Measurements from ENCODE around the gene CRYGN. TPM values are rescaled to one million over a fixed set of nuclear protein-coding genes. Genes with fewer than 3 reads are reported as not detected.

Gene CRYGN, protein sequence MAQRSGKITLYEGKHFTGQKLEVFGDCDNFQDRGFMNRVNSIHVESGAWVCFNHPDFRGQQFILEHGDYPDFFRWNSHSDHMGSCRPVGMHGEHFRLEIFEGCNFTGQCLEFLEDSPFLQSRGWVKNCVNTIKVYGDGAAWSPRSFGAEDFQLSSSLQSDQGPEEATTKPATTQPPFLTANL
- not detected for total RNA-seq

DNA sequence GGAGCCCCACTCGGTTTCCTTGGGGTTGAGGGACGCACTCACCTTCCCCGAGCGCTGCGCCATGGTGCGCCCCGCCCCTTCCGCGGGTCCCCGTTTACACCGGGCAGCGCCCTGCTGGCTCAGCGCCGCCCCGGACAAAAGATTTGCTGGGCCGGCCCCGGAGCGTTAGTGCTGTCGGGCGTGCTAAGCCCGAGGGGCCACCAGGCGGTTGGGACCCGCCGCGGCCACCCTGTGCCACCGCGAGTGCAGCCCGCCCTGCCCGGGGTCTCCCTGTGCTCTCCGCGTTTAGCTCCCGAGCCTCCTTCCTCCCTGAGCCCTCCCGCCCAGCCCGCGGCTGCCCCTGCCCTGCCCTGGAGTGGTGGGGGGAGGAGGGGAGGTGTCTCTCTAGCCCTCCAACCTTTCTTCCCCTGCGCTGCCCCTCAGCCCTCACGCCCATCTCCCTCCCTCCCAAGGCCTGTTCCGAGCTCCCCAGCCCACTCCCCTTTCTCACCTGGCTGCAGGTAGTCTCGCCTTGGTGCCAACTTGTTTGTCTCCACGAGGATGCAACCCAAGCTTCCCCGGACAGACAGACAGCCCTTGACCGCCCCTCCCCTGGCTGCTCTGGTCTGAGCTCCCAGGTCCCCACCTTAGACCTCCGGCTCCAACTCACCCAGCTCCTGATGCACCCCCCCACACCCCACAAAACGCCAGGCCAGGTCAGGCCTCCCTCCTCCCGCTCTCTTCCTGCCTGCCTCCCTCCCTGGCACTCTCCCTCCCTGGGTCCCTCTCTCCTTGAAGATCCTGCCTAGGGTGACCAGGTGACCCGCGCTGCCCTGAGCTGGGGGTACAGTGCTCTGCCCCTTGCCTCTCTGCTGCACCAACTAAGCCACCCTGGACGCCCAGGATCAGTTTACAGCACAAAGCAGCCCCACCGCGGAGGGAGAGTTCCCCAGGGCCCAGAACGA is at the start of gene CRYGN:
Gene CRYGN (minus strand): TSS at position 287 of the 944 bp plus-strand sequence. CDS start 224 bp downstream, at position 63.
- Mint-ChIP-seq H3K4me3 (peak within 1 kb of the TSS; percentile 42), H3K4me1 (ENCODE audit: low read depth) (peaks cover 25% of the 10 kb centered on the region), H3K9me3 (no peaks in the 10 kb centered on the region), H3K36me3 (ENCODE audit: low read depth) (no peaks in the 10 kb centered on the region), H3K27me3 (ENCODE audit: low read depth) (no peaks in the 10 kb centered on the region), H3K27ac (no peak within 1 kb of the TSS)
- no peak for DNase-seq
- CTCF ChIA-PET, result interaction anchor here (0.6 to 1.5 kb wide), 4 partner anchors 9 to 88 kb away, joined by 3 to 5 read pairs (median 4); no protein-coding TSS in a partner anchor
- intact Hi-C loops (cut with micrococcal nuclease), result no loop called here

DNA sequence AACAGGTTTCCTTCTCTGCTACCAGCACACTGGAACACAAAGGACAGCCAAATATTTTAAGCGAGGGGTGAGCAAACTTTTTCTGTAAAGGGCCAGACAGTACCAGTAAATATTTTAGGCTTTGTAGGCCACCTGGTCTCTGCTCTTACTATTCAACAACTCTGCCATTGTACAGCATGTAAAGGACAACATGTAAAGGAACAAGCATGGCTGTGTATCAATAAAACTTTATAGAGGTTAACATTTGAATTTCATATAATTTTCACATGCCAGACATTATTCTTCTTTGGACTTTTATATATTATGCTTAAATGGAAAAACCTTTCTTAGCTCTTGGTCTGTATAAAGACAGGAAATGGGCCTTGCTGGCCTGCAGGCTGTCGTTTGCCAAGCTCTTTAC is 49.6 kb upstream of the CRYGN start:
- CTCF ChIA-PET, result no interaction called here
- Mint-ChIP-seq H3K9me3 (no peaks in the 10 kb centered on the region), H3K4me1 (ENCODE audit: low read depth) (peaks cover 29% of the 10 kb centered on the region), H3K27ac (peak overlapping the region; percentile 37), H3K27me3 (ENCODE audit: low read depth) (no peaks in the 10 kb centered on the region), H3K4me3 (no peak overlapping the region), H3K36me3 (ENCODE audit: low read depth) (peaks cover 39% of the 10 kb centered on the region)
- intact Hi-C loops (cut with micrococcal nuclease), result no loop called here
- no peak for DNase-seq

DNA sequence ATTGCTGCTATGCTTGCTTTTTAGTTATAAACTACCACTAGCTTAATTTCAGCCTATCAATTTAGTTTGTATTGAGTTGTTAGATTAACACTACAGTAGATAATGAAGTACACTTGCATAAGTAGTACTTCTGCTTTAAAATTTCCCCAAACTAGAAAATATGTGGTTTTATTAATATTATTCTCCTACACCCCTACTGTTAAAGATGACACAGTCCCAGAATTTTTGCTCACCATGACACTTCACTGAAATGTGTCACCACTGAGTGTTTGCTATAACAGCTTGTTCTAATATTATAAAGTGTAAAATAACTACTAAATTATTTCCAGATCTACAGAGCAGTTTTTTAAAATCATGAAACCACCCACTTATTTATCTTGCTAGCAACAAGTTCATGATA is 48.2 kb upstream of the CRYGN start:
- intact Hi-C loops (cut with micrococcal nuclease), result no loop called here
- H3K36me3 Mint-ChIP-seq (ENCODE audit: low read depth), result peaks cover 44% of the 10 kb centered on the region
- H3K27me3 Mint-ChIP-seq (ENCODE audit: low read depth), result no peaks in the 10 kb centered on the region
- no peak for DNase-seq
- no peaks in the 10 kb centered on the region for H3K9me3 Mint-ChIP-seq
- H3K4me1 Mint-ChIP-seq (ENCODE audit: low read depth), result peaks cover 20% of the 10 kb centered on the region
- no peak overlapping the region for H3K27ac Mint-ChIP-seq
- no peak overlapping the region for H3K4me3 Mint-ChIP-seq
- CTCF ChIA-PET, result no interaction called here

DNA sequence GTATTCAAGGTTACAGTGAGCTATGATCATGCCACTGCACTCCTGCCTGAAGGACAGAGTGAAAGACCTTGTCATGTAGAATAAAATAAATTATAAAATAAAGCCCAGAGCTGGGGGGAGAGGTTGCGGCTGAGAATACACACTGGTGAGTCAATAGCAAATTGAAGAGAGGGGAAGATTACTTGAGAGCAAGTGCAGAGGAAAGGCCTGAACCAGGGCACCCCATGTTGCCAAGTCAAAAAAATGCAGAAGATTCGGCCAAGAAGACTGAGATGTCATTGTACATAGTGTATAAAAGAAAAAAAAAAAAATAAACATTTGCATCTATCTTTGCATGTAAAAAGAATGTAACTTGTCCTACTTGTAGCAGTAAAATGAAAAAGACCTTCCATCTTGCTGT is 47.3 kb upstream of the CRYGN start:
- Mint-ChIP-seq H3K4me3 (no peak overlapping the region), H3K4me1 (ENCODE audit: low read depth) (peaks cover 20% of the 10 kb centered on the region), H3K27me3 (ENCODE audit: low read depth) (no peaks in the 10 kb centered on the region), H3K9me3 (no peaks in the 10 kb centered on the region), H3K27ac (no peak overlapping the region), H3K36me3 (ENCODE audit: low read depth) (peaks cover 48% of the 10 kb centered on the region)
- no peak for DNase-seq
- intact Hi-C loops (cut with micrococcal nuclease), result no loop called here
- CTCF ChIA-PET, result interaction anchor here (0.6 kb wide), 1 partner anchor 9 kb away, joined by 3 read pairs; no protein-coding TSS in a partner anchor

DNA sequence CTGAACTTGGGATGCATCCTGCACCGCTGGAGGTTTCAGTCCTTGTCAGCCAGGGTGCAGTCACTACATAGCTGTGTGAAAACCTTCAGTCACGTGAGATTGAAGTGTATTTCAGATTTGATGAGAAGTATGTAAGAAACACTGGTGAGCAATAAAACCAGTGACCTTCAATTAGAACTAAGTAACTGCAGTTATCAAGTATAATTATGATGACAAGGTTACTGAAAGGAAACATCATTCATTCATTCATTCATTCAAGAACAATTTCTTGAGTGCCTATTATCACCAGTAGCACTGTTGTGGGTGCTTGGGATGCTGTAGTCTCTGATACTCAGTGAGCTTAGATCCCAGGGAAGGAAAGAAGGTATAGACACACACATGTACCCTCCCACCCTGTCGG is 46.1 kb upstream of the CRYGN start:
- CTCF ChIA-PET, result interaction anchor here (0.6 to 1.1 kb wide), 2 partner anchors 171 to 257 kb away, joined by 3 to 4 read pairs; no protein-coding TSS in a partner anchor
- Mint-ChIP-seq H3K4me1 (ENCODE audit: low read depth) (peaks cover 19% of the 10 kb centered on the region), H3K9me3 (no peaks in the 10 kb centered on the region), H3K36me3 (ENCODE audit: low read depth) (peaks cover 48% of the 10 kb centered on the region), H3K27ac (no peak overlapping the region), H3K27me3 (ENCODE audit: low read depth) (no peaks in the 10 kb centered on the region), H3K4me3 (no peak overlapping the region)
- no peak for DNase-seq
- intact Hi-C loops (cut with micrococcal nuclease), result no loop called here

DNA sequence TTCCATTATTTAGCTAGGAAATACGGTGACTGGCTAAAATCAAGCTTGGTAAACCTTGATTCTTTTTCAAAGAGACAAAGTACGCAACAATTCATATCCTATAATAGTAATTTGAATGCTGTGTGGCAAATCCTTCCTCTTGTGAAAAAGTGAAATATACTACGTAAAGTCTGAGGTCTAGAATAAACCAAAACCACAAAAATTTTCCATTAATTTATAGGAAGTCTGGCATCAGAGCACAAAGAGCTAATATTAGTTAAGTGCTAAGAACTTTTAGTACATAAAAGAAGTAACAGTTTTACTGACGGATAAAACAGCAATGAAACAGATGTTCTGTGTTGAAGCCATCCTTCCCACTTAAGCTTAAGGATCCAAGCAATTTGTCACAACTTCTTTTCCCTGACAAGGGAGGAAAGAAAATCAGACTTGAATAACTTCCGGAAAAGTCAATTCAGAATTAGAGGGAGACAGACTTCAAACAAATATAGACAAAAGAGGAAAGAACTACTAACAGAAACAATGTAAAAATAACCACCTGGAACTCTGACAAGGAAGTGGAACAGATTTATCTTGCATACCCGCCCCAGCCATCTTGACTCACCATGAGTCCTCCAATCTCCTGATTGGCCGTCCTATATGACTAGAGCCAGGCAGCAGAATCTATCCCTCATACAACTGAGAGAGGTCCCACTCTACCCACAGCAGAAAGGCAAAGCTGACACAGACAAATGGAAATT is 45.2 kb upstream of the CRYGN start:
- DNase-seq, result peak; percentile 14
- CTCF ChIA-PET, result interaction anchor here (0.6 kb wide), 1 partner anchor 273 kb away, joined by 3 read pairs; no protein-coding TSS in a partner anchor
- H3K27ac Mint-ChIP-seq, result no peak overlapping the region

DNA sequence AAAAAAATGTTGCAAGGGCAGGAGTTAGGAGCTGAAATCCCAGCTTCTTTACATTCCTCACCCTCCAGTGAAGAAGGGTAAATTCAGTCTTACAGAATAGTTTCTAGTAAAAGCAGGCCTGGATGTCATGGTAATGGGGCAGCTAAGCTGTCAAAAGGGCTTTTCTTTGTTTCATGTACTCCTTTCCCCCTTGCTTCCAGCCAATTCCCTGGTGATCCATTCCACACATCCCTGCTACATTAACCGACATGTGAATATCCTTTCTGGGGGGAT is 43.7 kb upstream of the CRYGN start:
- H3K9me3 Mint-ChIP-seq, result no peaks in the 10 kb centered on the region
- CTCF ChIA-PET, result no interaction called here
- H3K4me3 Mint-ChIP-seq, result no peak overlapping the region
- no peaks in the 10 kb centered on the region for H3K27me3 Mint-ChIP-seq (ENCODE audit: low read depth)
- no peak for DNase-seq
- peaks cover 21% of the 10 kb centered on the region for H3K4me1 Mint-ChIP-seq (ENCODE audit: low read depth)
- no peak overlapping the region for H3K27ac Mint-ChIP-seq
- intact Hi-C loops (cut with micrococcal nuclease), result no loop called here
- peaks cover 33% of the 10 kb centered on the region for H3K36me3 Mint-ChIP-seq (ENCODE audit: low read depth)

More for the DNA sequence above, 45.2 kb upstream of the CRYGN start:
- no peaks in the 10 kb centered on the region for H3K27me3 Mint-ChIP-seq (ENCODE audit: low read depth)
- H3K36me3 Mint-ChIP-seq (ENCODE audit: low read depth), result peaks cover 42% of the 10 kb centered on the region
- intact Hi-C loops (cut with micrococcal nuclease), result no loop called here
- peaks cover 19% of the 10 kb centered on the region for H3K4me1 Mint-ChIP-seq (ENCODE audit: low read depth)
- H3K4me3 Mint-ChIP-seq, result no peak overlapping the region
- H3K9me3 Mint-ChIP-seq, result no peaks in the 10 kb centered on the region

DNA sequence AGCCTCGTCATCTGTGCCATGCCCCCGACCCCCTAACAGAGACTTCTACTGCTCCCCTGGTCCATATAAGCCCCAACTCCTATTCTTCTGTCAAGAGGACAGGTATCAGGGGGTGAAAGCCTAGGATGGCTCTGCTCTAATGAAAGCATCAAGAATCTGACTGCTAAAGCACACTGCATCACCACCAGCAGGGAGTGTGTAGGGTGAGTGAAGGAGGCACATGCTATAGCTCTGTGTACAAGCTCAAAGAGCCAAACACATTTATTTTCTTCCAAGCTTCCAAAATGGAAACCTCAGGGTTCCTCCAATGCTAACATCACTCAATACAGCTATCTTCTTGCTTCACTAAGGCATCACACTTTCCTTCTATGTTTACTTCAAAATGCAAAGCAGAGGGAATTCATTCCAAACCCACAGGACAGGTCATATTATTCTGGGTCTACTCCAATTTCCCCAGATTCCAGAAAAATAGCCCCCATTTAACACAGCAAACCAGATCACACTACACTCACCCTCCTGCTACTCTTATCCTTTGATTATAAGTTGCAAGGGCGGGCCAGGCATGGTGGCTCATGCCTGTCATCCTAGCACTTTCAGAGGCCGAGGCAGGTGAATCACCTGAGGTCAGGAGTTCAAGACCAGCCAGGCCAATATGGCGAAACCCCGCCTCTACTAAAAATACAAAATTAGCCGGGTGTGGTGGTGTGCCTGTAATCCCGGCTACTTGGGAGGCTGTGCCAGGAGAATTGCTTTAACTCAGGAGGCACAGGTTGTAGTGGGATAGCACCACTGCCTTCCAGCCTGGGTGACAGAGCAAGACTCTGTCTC is 43.2 kb upstream of the CRYGN start:
- Mint-ChIP-seq H3K4me3 (no peak overlapping the region), H3K9me3 (no peaks in the 10 kb centered on the region), H3K27me3 (ENCODE audit: low read depth) (no peaks in the 10 kb centered on the region), H3K27ac (no peak overlapping the region), H3K4me1 (ENCODE audit: low read depth) (peaks cover 21% of the 10 kb centered on the region), H3K36me3 (ENCODE audit: low read depth) (peaks cover 31% of the 10 kb centered on the region)
- DNase-seq, result no peak
- intact Hi-C loops (cut with micrococcal nuclease), result no loop called here
- CTCF ChIA-PET, result no interaction called here

DNA sequence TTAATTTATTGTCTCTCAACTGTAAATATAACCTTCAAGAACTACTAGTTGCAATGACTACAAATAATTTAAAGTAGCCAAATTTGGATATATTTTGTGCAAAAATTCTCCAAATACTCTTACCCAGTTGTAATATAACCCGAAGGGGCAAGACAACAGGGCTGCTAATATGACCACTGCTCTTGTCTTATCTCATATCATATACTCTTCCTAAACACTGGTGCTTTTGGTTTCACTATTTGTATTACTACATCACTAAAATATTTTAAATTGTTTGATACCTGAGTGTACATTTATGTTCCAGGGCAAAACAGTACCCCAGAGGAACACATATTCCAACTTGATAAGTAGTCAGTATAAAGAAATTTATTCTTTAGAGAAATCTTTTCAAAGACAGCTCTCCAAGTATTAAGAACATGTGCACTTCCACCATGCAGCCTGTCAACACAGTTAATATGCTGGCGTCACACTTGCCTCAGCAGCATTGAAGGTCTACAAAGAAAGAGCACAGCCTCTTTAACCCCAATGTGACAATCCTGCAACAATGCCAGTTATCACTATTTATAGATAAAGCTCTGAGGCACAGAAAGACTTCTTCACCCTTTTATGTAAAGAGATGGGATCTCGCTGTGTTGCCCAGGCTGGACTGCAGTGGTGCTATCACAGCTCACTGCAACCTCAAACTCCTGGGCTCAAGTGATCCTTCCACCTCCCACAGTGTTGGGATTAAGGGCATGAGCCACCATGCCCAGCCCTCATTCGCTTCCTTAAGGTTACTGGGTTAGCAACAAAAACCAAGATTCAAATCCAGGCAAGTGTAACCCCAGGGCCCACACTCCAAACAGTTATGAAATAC is 41.9 kb upstream of the CRYGN start:
- no peak overlapping the region for H3K4me3 Mint-ChIP-seq
- DNase-seq, result no peak
- H3K36me3 Mint-ChIP-seq (ENCODE audit: low read depth), result peaks cover 38% of the 10 kb centered on the region
- H3K9me3 Mint-ChIP-seq, result no peaks in the 10 kb centered on the region
- H3K27ac Mint-ChIP-seq, result no peak overlapping the region
- CTCF ChIA-PET, result interaction anchor here (0.6 kb wide), 1 partner anchor 167 kb away, joined by 5 read pairs; no protein-coding TSS in a partner anchor
- H3K4me1 Mint-ChIP-seq (ENCODE audit: low read depth), result peaks cover 21% of the 10 kb centered on the region
- intact Hi-C loops (cut with micrococcal nuclease), result no loop called here
- H3K27me3 Mint-ChIP-seq (ENCODE audit: low read depth), result no peaks in the 10 kb centered on the region

DNA sequence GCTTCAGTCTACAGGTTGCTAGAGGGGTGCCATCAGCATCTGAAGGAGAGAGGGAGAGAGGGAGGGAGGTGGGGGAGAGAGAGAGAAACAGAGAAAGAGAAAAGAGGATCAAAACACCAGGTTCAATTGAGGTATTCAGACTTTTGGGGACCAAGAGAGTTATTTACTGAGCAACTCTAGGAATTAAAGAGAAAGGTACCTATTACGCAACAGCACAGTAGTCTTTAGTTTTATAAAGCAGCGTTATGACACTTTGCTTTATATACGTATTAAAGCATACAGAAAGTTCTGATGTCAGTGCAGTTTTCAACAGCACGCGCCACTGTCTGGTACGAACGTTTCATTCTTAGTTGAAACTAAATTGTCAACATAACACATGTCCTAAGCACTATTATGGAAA is 37.9 kb upstream of the CRYGN start:
- H3K27ac Mint-ChIP-seq, result no peak overlapping the region
- H3K4me1 Mint-ChIP-seq (ENCODE audit: low read depth), result peaks cover 9% of the 10 kb centered on the region
- no peak overlapping the region for H3K4me3 Mint-ChIP-seq
- no peaks in the 10 kb centered on the region for H3K27me3 Mint-ChIP-seq (ENCODE audit: low read depth)
- DNase-seq, result no peak
- CTCF ChIA-PET, result no interaction called here
- peaks cover 21% of the 10 kb centered on the region for H3K36me3 Mint-ChIP-seq (ENCODE audit: low read depth)
- intact Hi-C loops (cut with micrococcal nuclease), result no loop called here
- no peaks in the 10 kb centered on the region for H3K9me3 Mint-ChIP-seq
